ENCODE measurements around the gene ACY1. TPM values are rescaled to one million over a fixed set of nuclear protein-coding genes. Genes with fewer than 3 reads are reported as not detected.

ACY1 gene
- total and polyA plus RNA-seq, 2 of the 13 experiments (the other 11 are each of a cell fraction or from before 2014, with no cell fraction given), result 113 to 162 TPM

DNA sequence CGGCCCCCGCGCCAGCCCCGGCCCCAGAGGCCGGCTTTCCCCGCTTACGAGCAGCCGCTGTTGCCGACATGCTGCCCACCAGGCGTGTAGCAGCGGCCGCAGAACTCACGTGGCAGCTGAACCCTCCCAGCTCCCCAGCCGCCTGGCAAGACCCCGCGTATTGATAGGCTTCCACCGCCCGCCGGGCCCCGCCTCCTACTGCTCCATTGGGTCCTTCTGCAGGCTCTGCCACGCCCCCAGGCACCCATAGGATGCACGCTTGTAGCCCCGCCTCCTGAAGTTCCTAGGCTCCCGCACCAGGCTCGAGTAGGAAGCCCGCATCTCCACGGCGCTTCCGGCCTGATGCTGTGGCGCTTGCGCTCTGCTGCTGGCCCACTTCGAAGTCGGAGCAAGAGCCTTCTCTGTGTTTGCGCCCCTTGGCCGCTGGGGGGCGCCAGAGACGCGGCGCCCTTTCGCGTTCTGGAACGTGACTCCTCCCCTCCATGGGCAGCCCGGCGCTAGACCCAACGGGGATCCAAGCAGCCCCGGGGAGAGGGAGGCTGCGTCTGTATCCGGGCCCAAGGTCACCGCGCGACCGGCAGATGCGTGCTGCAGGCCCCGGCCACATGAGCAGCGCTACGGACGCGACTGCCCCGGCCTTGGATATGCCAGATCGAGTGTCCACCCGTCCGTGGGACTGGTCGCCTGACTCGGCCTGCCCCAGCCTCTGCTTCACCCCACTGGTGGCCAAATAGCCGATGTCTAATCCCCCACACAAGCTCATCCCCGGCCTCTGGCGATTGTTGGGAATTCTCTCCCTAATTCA, 41.3 kb upstream of the ACY1 start, which contains the start of the genes PARP3 and RRP9 (continued):
- TF ChIP-seq, protein P1, sequence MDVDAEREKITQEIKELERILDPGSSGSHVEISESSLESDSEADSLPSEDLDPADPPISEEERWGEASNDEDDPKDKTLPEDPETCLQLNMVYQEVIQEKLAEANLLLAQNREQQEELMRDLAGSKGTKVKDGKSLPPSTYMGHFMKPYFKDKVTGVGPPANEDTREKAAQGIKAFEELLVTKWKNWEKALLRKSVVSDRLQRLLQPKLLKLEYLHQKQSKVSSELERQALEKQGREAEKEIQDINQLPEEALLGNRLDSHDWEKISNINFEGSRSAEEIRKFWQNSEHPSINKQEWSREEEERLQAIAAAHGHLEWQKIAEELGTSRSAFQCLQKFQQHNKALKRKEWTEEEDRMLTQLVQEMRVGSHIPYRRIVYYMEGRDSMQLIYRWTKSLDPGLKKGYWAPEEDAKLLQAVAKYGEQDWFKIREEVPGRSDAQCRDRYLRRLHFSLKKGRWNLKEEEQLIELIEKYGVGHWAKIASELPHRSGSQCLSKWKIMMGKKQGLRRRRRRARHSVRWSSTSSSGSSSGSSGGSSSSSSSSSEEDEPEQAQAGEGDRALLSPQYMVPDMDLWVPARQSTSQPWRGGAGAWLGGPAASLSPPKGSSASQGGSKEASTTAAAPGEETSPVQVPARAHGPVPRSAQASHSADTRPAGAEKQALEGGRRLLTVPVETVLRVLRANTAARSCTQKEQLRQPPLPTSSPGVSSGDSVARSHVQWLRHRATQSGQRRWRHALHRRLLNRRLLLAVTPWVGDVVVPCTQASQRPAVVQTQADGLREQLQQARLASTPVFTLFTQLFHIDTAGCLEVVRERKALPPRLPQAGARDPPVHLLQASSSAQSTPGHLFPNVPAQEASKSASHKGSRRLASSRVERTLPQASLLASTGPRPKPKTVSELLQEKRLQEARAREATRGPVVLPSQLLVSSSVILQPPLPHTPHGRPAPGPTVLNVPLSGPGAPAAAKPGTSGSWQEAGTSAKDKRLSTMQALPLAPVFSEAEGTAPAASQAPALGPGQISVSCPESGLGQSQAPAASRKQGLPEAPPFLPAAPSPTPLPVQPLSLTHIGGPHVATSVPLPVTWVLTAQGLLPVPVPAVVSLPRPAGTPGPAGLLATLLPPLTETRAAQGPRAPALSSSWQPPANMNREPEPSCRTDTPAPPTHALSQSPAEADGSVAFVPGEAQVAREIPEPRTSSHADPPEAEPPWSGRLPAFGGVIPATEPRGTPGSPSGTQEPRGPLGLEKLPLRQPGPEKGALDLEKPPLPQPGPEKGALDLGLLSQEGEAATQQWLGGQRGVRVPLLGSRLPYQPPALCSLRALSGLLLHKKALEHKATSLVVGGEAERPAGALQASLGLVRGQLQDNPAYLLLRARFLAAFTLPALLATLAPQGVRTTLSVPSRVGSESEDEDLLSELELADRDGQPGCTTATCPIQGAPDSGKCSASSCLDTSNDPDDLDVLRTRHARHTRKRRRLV (CRISPR knock-in tag; IDR thresholded peaks at IDR 0.05), result peak; percentile 80
- no peak for TF ChIP-seq MIER2 (CRISPR knock-in tag; IDR thresholded peaks at IDR 0.05)
- TF ChIP-seq MYC (CRISPR knock-in tag; IDR thresholded peaks at IDR 0.05; ENCODE audit: borderline replicate concordance), result peak; percentile 90
- no peak for TF ChIP-seq SOX6 (IDR thresholded peaks at IDR 0.05)
- TF ChIP-seq SOX6 (CRISPR knock-in tag; IDR thresholded peaks at IDR 0.05), result peak; percentile 82
- TF ChIP-seq, protein P2, sequence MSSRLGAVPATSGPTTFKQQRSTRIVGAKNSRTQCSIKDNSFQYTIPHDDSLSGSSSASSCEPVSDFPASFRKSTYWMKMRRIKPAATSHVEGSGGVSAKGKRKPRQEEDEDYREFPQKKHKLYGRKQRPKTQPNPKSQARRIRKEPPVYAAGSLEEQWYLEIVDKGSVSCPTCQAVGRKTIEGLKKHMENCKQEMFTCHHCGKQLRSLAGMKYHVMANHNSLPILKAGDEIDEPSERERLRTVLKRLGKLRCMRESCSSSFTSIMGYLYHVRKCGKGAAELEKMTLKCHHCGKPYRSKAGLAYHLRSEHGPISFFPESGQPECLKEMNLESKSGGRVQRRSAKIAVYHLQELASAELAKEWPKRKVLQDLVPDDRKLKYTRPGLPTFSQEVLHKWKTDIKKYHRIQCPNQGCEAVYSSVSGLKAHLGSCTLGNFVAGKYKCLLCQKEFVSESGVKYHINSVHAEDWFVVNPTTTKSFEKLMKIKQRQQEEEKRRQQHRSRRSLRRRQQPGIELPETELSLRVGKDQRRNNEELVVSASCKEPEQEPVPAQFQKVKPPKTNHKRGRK (CRISPR knock-in tag; IDR thresholded peaks at IDR 0.05), result no peak
- TF ChIP-seq TGIF2 (CRISPR knock-in tag; IDR thresholded peaks at IDR 0.05), result peak; percentile 92
- TF ChIP-seq ZNF777 (CRISPR knock-in tag; IDR thresholded peaks at IDR 0.05), result no peak
- peak; percentile 87 for TF ChIP-seq DR1 (CRISPR knock-in tag; IDR thresholded peaks at IDR 0.05)
- peak; percentile 97 for TF ChIP-seq SALL2 (CRISPR knock-in tag; IDR thresholded peaks at IDR 0.05)
- peak; percentile 83 for TF ChIP-seq ZNF138 (CRISPR knock-in tag; IDR thresholded peaks at IDR 0.05; ENCODE audit: low read depth)
- TF ChIP-seq PLRG1 (conservative IDR thresholded peaks at IDR 0.05), result no peak
- no peak for TF ChIP-seq HHEX (CRISPR knock-in tag; IDR thresholded peaks at IDR 0.05)
- TF ChIP-seq, protein P3, sequence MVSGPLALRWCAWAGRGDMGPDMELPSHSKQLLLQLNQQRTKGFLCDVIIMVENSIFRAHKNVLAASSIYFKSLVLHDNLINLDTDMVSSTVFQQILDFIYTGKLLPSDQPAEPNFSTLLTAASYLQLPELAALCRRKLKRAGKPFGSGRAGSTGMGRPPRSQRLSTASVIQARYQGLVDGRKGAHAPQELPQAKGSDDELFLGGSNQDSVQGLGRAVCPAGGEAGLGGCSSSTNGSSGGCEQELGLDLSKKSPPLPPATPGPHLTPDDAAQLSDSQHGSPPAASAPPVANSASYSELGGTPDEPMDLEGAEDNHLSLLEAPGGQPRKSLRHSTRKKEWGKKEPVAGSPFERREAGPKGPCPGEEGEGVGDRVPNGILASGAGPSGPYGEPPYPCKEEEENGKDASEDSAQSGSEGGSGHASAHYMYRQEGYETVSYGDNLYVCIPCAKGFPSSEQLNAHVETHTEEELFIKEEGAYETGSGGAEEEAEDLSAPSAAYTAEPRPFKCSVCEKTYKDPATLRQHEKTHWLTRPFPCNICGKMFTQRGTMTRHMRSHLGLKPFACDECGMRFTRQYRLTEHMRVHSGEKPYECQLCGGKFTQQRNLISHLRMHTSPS (CRISPR knock-in tag; IDR thresholded peaks at IDR 0.05; ENCODE audit: low read depth), result peak; percentile 84; the same call in 1 of the 2 replicates
- peak; percentile 95 for TF ChIP-seq ZGPAT (CRISPR knock-in tag; IDR thresholded peaks at IDR 0.05)

All from HepG2 (cell line).